Activated T-helper 1 cell treated with anti-CD3 and anti-CD28 coated beads, Interleukin-12 subunit alpha, Interleukin-12 subunit beta, Interleukin-2, Interleukin-4 antibody, amounts not matched to agents 30 ng/mL and 10 ng/mL and 1 ng/mL, durations not matched to agents 14 hours and 24 hours and 36 hours (primary cell): ENCODE results near the gene CFAP99. TPM values are rescaled to one million over a fixed set of nuclear protein-coding genes. Genes with fewer than 3 reads are reported as not detected.

Source experiments
- DNase-seq: peaks from one replicate; pipeline ENCODE4 v3.0.0; 2021; ENCODE audit warnings: low spot score
- H3K27ac Mint-ChIP-seq: one replicate; pipeline ENCODE4 v1.8.0; 2021; ENCODE audit warnings: mild to moderate bottlenecking, mixed read lengths
- H3K27me3 Mint-ChIP-seq: one replicate; pipeline ENCODE4 v1.8.0; 2022; ENCODE audit warnings: mild to moderate bottlenecking, moderate library complexity, mixed read lengths; ENCODE audit not compliant: insufficient read depth
- H3K36me3 Mint-ChIP-seq: one replicate; pipeline ENCODE4 v1.8.0; 2021; ENCODE audit warnings: low read depth, mixed read lengths
- H3K4me1 Mint-ChIP-seq: one replicate; pipeline ENCODE4 v1.8.0; 2021; ENCODE audit warnings: low read depth, mixed read lengths
- H3K4me3 Mint-ChIP-seq: one replicate; pipeline ENCODE4 v1.8.0; 2021; ENCODE audit warnings: mild to moderate bottlenecking, moderate library complexity, mixed read lengths
- H3K9me3 Mint-ChIP-seq: one replicate; pipeline ENCODE4 v1.8.0; 2021; ENCODE audit warnings: mixed read lengths
- intact Hi-C: fragments of 100-400 bp; cut with micrococcal nuclease; formaldehyde crosslinking; loops from one replicate; pipeline ENCODE4 v1.15.1; 2024
- total RNA-seq: library from RNA; stranded (reverse); gene quantifications from 2 replicates; pipeline ENCODE4 v1.2.3, GENCODE V29; 2022

Gene CFAP99
- total RNA-seq, 1 donor from 2014 or later = not detected

- Mint-ChIP-seq H3K4me3 (no peak overlapping the region), H3K36me3 (no peaks in the 10 kb centered on the region), H3K27ac (no peak overlapping the region), H3K9me3 (no peaks in the 10 kb centered on the region), H3K4me1 (no peaks in the 10 kb centered on the region), H3K27me3 (peaks cover 3% of the 10 kb centered on the region)
- no peak for DNase-seq
- intact Hi-C loops = no loop called here
Observed at GRCh38 chr4:2383760-2384159, 35.0 kb upstream of the CFAP99 start.

- H3K4me3 Mint-ChIP-seq = no peak overlapping the region
- no peaks in the 10 kb centered on the region for H3K9me3 Mint-ChIP-seq
- H3K4me1 Mint-ChIP-seq = no peaks in the 10 kb centered on the region
- DNase-seq = no peak
- H3K36me3 Mint-ChIP-seq = no peaks in the 10 kb centered on the region
- H3K27me3 Mint-ChIP-seq = peaks cover 3% of the 10 kb centered on the region
- intact Hi-C loops = no loop called here
- H3K27ac Mint-ChIP-seq = no peak overlapping the region
Observed at GRCh38 chr4:2384245-2384644, 34.5 kb upstream of the CFAP99 start.

GRCh38 chr4:2385516-2385915 lies 33.2 kb upstream of the CFAP99 start:
- H3K36me3 Mint-ChIP-seq = no peaks in the 10 kb centered on the region
- no peak overlapping the region for H3K27ac Mint-ChIP-seq
- no peak overlapping the region for H3K4me3 Mint-ChIP-seq
- intact Hi-C loops = no loop called here
- H3K9me3 Mint-ChIP-seq = no peaks in the 10 kb centered on the region
- no peaks in the 10 kb centered on the region for H3K4me1 Mint-ChIP-seq
- peaks cover 3% of the 10 kb centered on the region for H3K27me3 Mint-ChIP-seq
- DNase-seq = no peak

- Mint-ChIP-seq H3K27ac (no peak overlapping the region), H3K9me3 (no peaks in the 10 kb centered on the region), H3K4me3 (no peak overlapping the region)
Observed at GRCh38 chr4:2386717-2387116, 32.0 kb upstream of the CFAP99 start.

GRCh38 chr4:2387218-2387617 lies 31.5 kb upstream of the CFAP99 start:
- H3K27ac Mint-ChIP-seq = no peak overlapping the region
- intact Hi-C loops = no loop called here
- H3K9me3 Mint-ChIP-seq = no peaks in the 10 kb centered on the region
- H3K4me1 Mint-ChIP-seq = no peaks in the 10 kb centered on the region
- peaks cover 1% of the 10 kb centered on the region for H3K36me3 Mint-ChIP-seq
- no peak for DNase-seq
- H3K4me3 Mint-ChIP-seq = no peak overlapping the region
- peaks cover 12% of the 10 kb centered on the region for H3K27me3 Mint-ChIP-seq

More at GRCh38 chr4:2386717-2387116, 32.0 kb upstream of the CFAP99 start:
- Mint-ChIP-seq H3K4me1 (no peaks in the 10 kb centered on the region), H3K36me3 (no peaks in the 10 kb centered on the region), H3K27me3 (peaks cover 9% of the 10 kb centered on the region)
- DNase-seq = no peak
- intact Hi-C loops = no loop called here

- no peaks in the 10 kb centered on the region for H3K9me3 Mint-ChIP-seq
- intact Hi-C loops = no loop called here
Observed at GRCh38 chr4:2387829-2388228, 30.9 kb upstream of the CFAP99 start.

GRCh38 chr4:2388429-2389182 lies 30.1 kb upstream of the CFAP99 start:
- H3K27me3 Mint-ChIP-seq = peaks cover 18% of the 10 kb centered on the region
- H3K27ac Mint-ChIP-seq = no peak overlapping the region
- no peak overlapping the region for H3K4me3 Mint-ChIP-seq
- peaks cover 4% of the 10 kb centered on the region for H3K4me1 Mint-ChIP-seq
- DNase-seq = no peak
- H3K9me3 Mint-ChIP-seq = no peaks in the 10 kb centered on the region
- intact Hi-C loops = no loop called here
- peaks cover 2% of the 10 kb centered on the region for H3K36me3 Mint-ChIP-seq

More at GRCh38 chr4:2387829-2388228, 30.9 kb upstream of the CFAP99 start:
- peaks cover 2% of the 10 kb centered on the region for H3K36me3 Mint-ChIP-seq
- H3K4me1 Mint-ChIP-seq = no peaks in the 10 kb centered on the region
- no peak overlapping the region for H3K4me3 Mint-ChIP-seq
- H3K27me3 Mint-ChIP-seq = peaks cover 15% of the 10 kb centered on the region
- no peak for DNase-seq
- no peak overlapping the region for H3K27ac Mint-ChIP-seq

GRCh38 chr4:2389691-2390090 lies 29.1 kb upstream of the CFAP99 start:
- peaks cover 2% of the 10 kb centered on the region for H3K36me3 Mint-ChIP-seq
- H3K27ac Mint-ChIP-seq = no peak overlapping the region
- no peaks in the 10 kb centered on the region for H3K9me3 Mint-ChIP-seq
- H3K4me1 Mint-ChIP-seq = peaks cover 14% of the 10 kb centered on the region
- DNase-seq = no peak
- H3K27me3 Mint-ChIP-seq = peaks cover 26% of the 10 kb centered on the region
- intact Hi-C loops = no loop called here
- H3K4me3 Mint-ChIP-seq = no peak overlapping the region

GRCh38 chr4:2390146-2390545 lies 28.6 kb upstream of the CFAP99 start:
- no peaks in the 10 kb centered on the region for H3K9me3 Mint-ChIP-seq
- H3K36me3 Mint-ChIP-seq = peaks cover 2% of the 10 kb centered on the region
- no peak for DNase-seq
- no peak overlapping the region for H3K27ac Mint-ChIP-seq
- peaks cover 14% of the 10 kb centered on the region for H3K4me1 Mint-ChIP-seq
- no peak overlapping the region for H3K4me3 Mint-ChIP-seq
- H3K27me3 Mint-ChIP-seq = peaks cover 26% of the 10 kb centered on the region
- intact Hi-C loops = no loop called here

- intact Hi-C loops = no loop called here
- H3K27ac Mint-ChIP-seq = no peak overlapping the region
- peaks cover 14% of the 10 kb centered on the region for H3K4me1 Mint-ChIP-seq
- H3K4me3 Mint-ChIP-seq = no peak overlapping the region
- H3K27me3 Mint-ChIP-seq = peaks cover 26% of the 10 kb centered on the region
- peaks cover 2% of the 10 kb centered on the region for H3K36me3 Mint-ChIP-seq
- no peaks in the 10 kb centered on the region for H3K9me3 Mint-ChIP-seq
- no peak for DNase-seq
Observed at GRCh38 chr4:2390784-2391421, 27.9 kb upstream of the CFAP99 start.

GRCh38 chr4:2393353-2394270 lies 25.1 kb upstream of the CFAP99 start:
- intact Hi-C loops = no loop called here
- H3K4me1 Mint-ChIP-seq = peaks cover 14% of the 10 kb centered on the region
- H3K36me3 Mint-ChIP-seq = peaks cover 2% of the 10 kb centered on the region
- H3K4me3 Mint-ChIP-seq = peak overlapping the region; percentile 33
- no peaks in the 10 kb centered on the region for H3K9me3 Mint-ChIP-seq
- no peak for DNase-seq
- no peak overlapping the region for H3K27ac Mint-ChIP-seq
- peaks cover 30% of the 10 kb centered on the region for H3K27me3 Mint-ChIP-seq

GRCh38 chr4:2394528-2394927 lies 24.2 kb upstream of the CFAP99 start:
- Mint-ChIP-seq H3K4me3 (no peak overlapping the region), H3K27ac (no peak overlapping the region), H3K4me1 (peaks cover 14% of the 10 kb centered on the region), H3K36me3 (peaks cover 2% of the 10 kb centered on the region), H3K9me3 (no peaks in the 10 kb centered on the region), H3K27me3 (peaks cover 33% of the 10 kb centered on the region)
- intact Hi-C loops = no loop called here
- no peak for DNase-seq

GRCh38 chr4:2395038-2395437 lies 23.7 kb upstream of the CFAP99 start:
- H3K36me3 Mint-ChIP-seq = peaks cover 2% of the 10 kb centered on the region
- intact Hi-C loops = no loop called here
- peaks cover 14% of the 10 kb centered on the region for H3K4me1 Mint-ChIP-seq
- no peak overlapping the region for H3K27ac Mint-ChIP-seq
- no peaks in the 10 kb centered on the region for H3K9me3 Mint-ChIP-seq
- DNase-seq = no peak
- H3K27me3 Mint-ChIP-seq = peaks cover 33% of the 10 kb centered on the region
- H3K4me3 Mint-ChIP-seq = no peak overlapping the region
